Measurements from ENCODE around the gene JAK1.

JAK1 gene

DNA sequence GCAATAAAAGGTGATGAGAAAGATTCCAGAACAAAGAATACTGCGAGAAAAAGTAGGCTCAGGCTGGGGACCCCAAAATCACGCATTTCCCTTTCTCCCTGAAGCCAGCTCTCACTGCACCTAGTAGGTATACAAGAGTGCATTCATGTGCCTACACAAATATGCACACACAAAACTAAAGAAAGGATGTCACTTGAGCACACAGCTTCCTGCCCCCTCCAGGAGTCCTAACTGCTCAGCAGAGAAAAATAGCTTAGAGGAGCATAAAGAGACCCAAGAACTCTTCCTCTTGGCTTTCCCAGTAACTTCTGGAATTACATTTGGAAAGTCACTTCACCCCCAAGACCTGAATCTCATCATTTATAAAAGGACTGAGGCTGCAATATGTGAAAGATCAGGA is 38.0 kb downstream of the JAK1 start:
- no peak overlapping the region for H3K18ac ChIP-seq (ENCODE audit: low read depth in 1 of 2, low read length in 2 of 2)
- peaks cover 1% of the 10 kb centered on the region for H3K4me1 ChIP-seq (ENCODE audit: control insufficient read depth, insufficient read depth, low read depth, low read length)
- no peak overlapping the region for H2AFZ ChIP-seq (ENCODE audit: low read depth, low read length)
- H3K4me2 ChIP-seq (ENCODE audit: low read length, poor library complexity, severe bottlenecking) = no peak overlapping the region
- H2AK5ac ChIP-seq (ENCODE audit: low read length, severe bottlenecking) = no peak overlapping the region
- H2BK5ac ChIP-seq (ENCODE audit: low read depth, low read length, poor library complexity, severe bottlenecking) = no peak overlapping the region
- H3K9me3 ChIP-seq (ENCODE audit: control insufficient read depth, low read length) = no peaks in the 10 kb centered on the region
- no peak overlapping the region for H3K14ac ChIP-seq (ENCODE audit: low read length in 2 of 2)
- H4K91ac ChIP-seq (ENCODE audit: low read length) = no peak overlapping the region
- H3K79me1 ChIP-seq (replicated peaks; ENCODE audit: low read length, poor library complexity, severe bottlenecking) = peaks cover 30% of the 10 kb centered on the region
- WGBS = 97% methylated on average over 2 of the region's 2 CpGs
- peaks cover 0 to 11% of the 10 kb centered on the region in 2 experiments for H3K36me3 ChIP-seq (ENCODE audit: control insufficient read depth in 1 of 2, insufficient read depth in 2 of 2, low read depth in 1 of 2, low read length in 2 of 2)
- no peak overlapping the region for H4K8ac ChIP-seq (ENCODE audit: low read length)
- no peak overlapping the region for H3K27ac ChIP-seq (ENCODE audit: low read length, poor library complexity, severe bottlenecking)
- H3K9ac ChIP-seq (ENCODE audit: low read length) = peak overlapping the region; percentile 17
- no peak overlapping the region for H3K23ac ChIP-seq (ENCODE audit: low read length in 2 of 2)
- DNase-seq = no peak
- H3K27me3 ChIP-seq (ENCODE audit: control insufficient read depth in 1 of 2, insufficient read depth in 1 of 2, low read length in 2 of 2) = no peaks in the 10 kb centered on the region
- no peak overlapping the region for H3K4ac ChIP-seq (ENCODE audit: low read depth in 1 of 2, low read length in 2 of 2)
- no peak overlapping the region for H3K4me3 ChIP-seq (ENCODE audit: insufficient read depth in 1 of 2, low read depth in 1 of 2, low read length in 2 of 2)
- H2BK15ac ChIP-seq (ENCODE audit: low read depth, poor library complexity, severe bottlenecking) = no peak overlapping the region
- H2BK120ac ChIP-seq (ENCODE audit: low read depth, low read length) = no peak overlapping the region
- H2BK12ac ChIP-seq (ENCODE audit: low read length in 2 of 2) = no peak overlapping the region

DNA sequence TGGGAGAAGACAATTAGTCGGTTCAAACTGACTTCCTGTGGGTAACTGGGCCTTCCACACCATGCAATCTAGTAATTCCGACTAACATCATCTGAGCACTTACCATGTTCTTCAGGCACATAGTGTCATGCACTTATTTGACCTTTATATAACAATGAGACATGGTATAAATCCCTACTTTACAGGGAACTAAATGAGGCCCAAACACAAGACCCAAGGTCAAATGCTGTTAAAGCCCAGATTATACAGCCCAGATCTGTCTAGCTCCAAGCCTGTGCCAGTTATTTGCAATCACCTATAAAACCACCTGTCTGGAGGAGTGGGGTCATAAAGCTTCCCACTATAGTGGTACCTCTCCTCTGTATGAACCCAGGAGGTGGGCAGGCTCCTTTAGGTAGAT is 40.8 kb downstream of the JAK1 start:
- no peaks in the 10 kb centered on the region for H3K27me3 ChIP-seq (ENCODE audit: control insufficient read depth in 1 of 2, insufficient read depth in 1 of 2, low read length in 2 of 2)
- no peak overlapping the region for H3K9ac ChIP-seq (ENCODE audit: low read length)
- no peak overlapping the region for H2BK5ac ChIP-seq (ENCODE audit: low read depth, low read length, poor library complexity, severe bottlenecking)
- no peak overlapping the region for H2AK5ac ChIP-seq (ENCODE audit: low read length, severe bottlenecking)
- H2BK120ac ChIP-seq (ENCODE audit: low read depth, low read length) = no peak overlapping the region
- H2AFZ ChIP-seq (ENCODE audit: low read depth, low read length) = no peak overlapping the region
- no peak overlapping the region for H3K14ac ChIP-seq (ENCODE audit: low read length in 2 of 2)
- H2BK12ac ChIP-seq (ENCODE audit: low read length in 2 of 2) = no peak overlapping the region
- 91% methylated on average over 2 of the region's 2 CpGs for WGBS
- H4K8ac ChIP-seq (ENCODE audit: low read length) = no peak overlapping the region
- no peak overlapping the region for H3K4ac ChIP-seq (ENCODE audit: low read depth in 1 of 2, low read length in 2 of 2)
- no peak overlapping the region for H3K27ac ChIP-seq (ENCODE audit: low read length, poor library complexity, severe bottlenecking)
- no peak overlapping the region for H3K23ac ChIP-seq (ENCODE audit: low read length in 2 of 2)
- H3K4me3 ChIP-seq (ENCODE audit: insufficient read depth in 1 of 2, low read depth in 1 of 2, low read length in 2 of 2) = no peak overlapping the region
- H3K4me1 ChIP-seq (ENCODE audit: control insufficient read depth, insufficient read depth, low read depth, low read length) = no peaks in the 10 kb centered on the region
- H4K91ac ChIP-seq (ENCODE audit: low read length) = no peak overlapping the region
- H3K4me2 ChIP-seq (ENCODE audit: low read length, poor library complexity, severe bottlenecking) = no peak overlapping the region
- no peak overlapping the region for H3K18ac ChIP-seq (ENCODE audit: low read depth in 1 of 2, low read length in 2 of 2)
- DNase-seq = no peak
- H3K79me1 ChIP-seq (replicated peaks; ENCODE audit: low read length, poor library complexity, severe bottlenecking) = peaks cover 28% of the 10 kb centered on the region
- H2BK15ac ChIP-seq (ENCODE audit: low read depth, poor library complexity, severe bottlenecking) = no peak overlapping the region
- H3K9me3 ChIP-seq (ENCODE audit: control insufficient read depth, low read length) = no peaks in the 10 kb centered on the region
- peaks cover 0 to 11% of the 10 kb centered on the region in 2 experiments for H3K36me3 ChIP-seq (ENCODE audit: control insufficient read depth in 1 of 2, insufficient read depth in 2 of 2, low read depth in 1 of 2, low read length in 2 of 2)

DNA sequence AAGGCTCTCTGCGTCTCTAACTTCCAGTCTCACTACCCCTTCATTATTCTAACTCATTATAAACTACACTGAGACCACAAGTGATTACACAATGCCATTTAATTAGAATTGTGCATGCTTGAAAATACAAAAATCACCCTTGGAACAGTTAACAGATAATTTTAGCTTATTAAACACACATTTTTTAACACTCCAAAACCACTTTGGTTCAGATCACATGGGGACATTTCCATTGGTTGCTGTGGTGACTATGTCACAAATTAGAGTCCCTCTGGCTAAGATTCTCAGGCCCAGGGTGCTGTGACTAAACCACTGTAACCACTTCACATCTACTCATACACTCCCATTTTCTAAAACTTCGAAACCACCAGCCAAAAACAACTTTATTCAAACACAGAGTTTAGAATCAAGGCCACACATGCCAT is 43.0 kb downstream of the JAK1 start:
- no peak overlapping the region for H3K4ac ChIP-seq (ENCODE audit: low read depth in 1 of 2, low read length in 2 of 2)
- no peak for DNase-seq
- no peak overlapping the region for H3K27ac ChIP-seq (ENCODE audit: low read length, poor library complexity, severe bottlenecking)
- peaks cover 0 to 11% of the 10 kb centered on the region in 2 experiments for H3K36me3 ChIP-seq (ENCODE audit: control insufficient read depth in 1 of 2, insufficient read depth in 2 of 2, low read depth in 1 of 2, low read length in 2 of 2)
- H2BK15ac ChIP-seq (ENCODE audit: low read depth, poor library complexity, severe bottlenecking) = no peak overlapping the region
- no peaks in the 10 kb centered on the region for H3K27me3 ChIP-seq (ENCODE audit: control insufficient read depth in 1 of 2, insufficient read depth in 1 of 2, low read length in 2 of 2)
- no peak overlapping the region for H2BK5ac ChIP-seq (ENCODE audit: low read depth, low read length, poor library complexity, severe bottlenecking)
- no peak overlapping the region for H3K18ac ChIP-seq (ENCODE audit: low read depth in 1 of 2, low read length in 2 of 2)
- no peak overlapping the region for H3K4me3 ChIP-seq (ENCODE audit: insufficient read depth in 1 of 2, low read depth in 1 of 2, low read length in 2 of 2)
- H3K4me2 ChIP-seq (ENCODE audit: low read length, poor library complexity, severe bottlenecking) = no peak overlapping the region
- H3K23ac ChIP-seq (ENCODE audit: low read length in 2 of 2) = no peak overlapping the region
- no peaks in the 10 kb centered on the region for H3K4me1 ChIP-seq (ENCODE audit: control insufficient read depth, insufficient read depth, low read depth, low read length)
- WGBS = 46% methylated on average over 2 of the region's 2 CpGs
- H2BK120ac ChIP-seq (ENCODE audit: low read depth, low read length) = no peak overlapping the region
- no peaks in the 10 kb centered on the region for H3K9me3 ChIP-seq (ENCODE audit: control insufficient read depth, low read length)
- H2AK5ac ChIP-seq (ENCODE audit: low read length, severe bottlenecking) = no peak overlapping the region
- no peak overlapping the region for H4K8ac ChIP-seq (ENCODE audit: low read length)
- H3K79me1 ChIP-seq (replicated peaks; ENCODE audit: low read length, poor library complexity, severe bottlenecking) = peaks cover 36% of the 10 kb centered on the region
- H4K91ac ChIP-seq (ENCODE audit: low read length) = no peak overlapping the region
- peak overlapping the region; percentile 7 for H3K9ac ChIP-seq (ENCODE audit: low read length)
- H3K14ac ChIP-seq (ENCODE audit: low read length in 2 of 2) = no peak overlapping the region
- H2AFZ ChIP-seq (ENCODE audit: low read depth, low read length) = no peak overlapping the region
- H2BK12ac ChIP-seq (ENCODE audit: low read length in 2 of 2) = no peak overlapping the region

DNA sequence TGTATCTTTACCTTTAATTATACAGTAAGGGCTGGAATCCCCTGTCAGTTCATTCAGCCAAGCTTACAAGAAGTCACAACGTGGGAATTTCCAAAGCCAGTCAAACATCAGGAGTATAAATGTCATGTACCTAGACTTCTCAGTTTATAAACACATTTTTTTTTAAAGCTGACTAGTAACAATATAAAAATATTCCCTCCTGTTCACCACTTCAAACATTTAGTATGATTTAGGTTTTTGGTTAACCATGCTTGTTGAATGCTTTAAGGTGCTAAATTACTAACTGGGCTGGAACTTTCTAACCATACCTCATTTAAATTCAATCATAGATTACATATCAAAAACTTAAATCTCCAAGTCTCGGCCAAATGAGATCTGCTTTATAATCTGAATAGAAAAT is 44.0 kb downstream of the JAK1 start:
- Histone ChIP-seq H4K91ac (ENCODE audit: low read length) (no peak overlapping the region), H3K23ac (ENCODE audit: low read length in 2 of 2) (no peak overlapping the region), H2BK120ac (ENCODE audit: low read depth, low read length) (no peak overlapping the region), H3K14ac (ENCODE audit: low read length in 2 of 2) (no peak overlapping the region), H3K36me3 (ENCODE audit: control insufficient read depth in 1 of 2, insufficient read depth in 2 of 2, low read depth in 1 of 2, low read length in 2 of 2) (peaks cover 0 to 11% of the 10 kb centered on the region in 2 experiments), H3K27ac (ENCODE audit: low read length, poor library complexity, severe bottlenecking) (no peak overlapping the region), H2BK15ac (ENCODE audit: low read depth, poor library complexity, severe bottlenecking) (no peak overlapping the region), H3K18ac (ENCODE audit: low read depth in 1 of 2, low read length in 2 of 2) (no peak overlapping the region), H2AFZ (ENCODE audit: low read depth, low read length) (no peak overlapping the region), H2BK12ac (ENCODE audit: low read length in 2 of 2) (no peak overlapping the region), H2AK5ac (ENCODE audit: low read length, severe bottlenecking) (no peak overlapping the region), H3K9me3 (ENCODE audit: control insufficient read depth, low read length) (no peaks in the 10 kb centered on the region), H3K4me2 (ENCODE audit: low read length, poor library complexity, severe bottlenecking) (no peak overlapping the region), H3K4me1 (ENCODE audit: control insufficient read depth, insufficient read depth, low read depth, low read length) (no peaks in the 10 kb centered on the region), H3K27me3 (ENCODE audit: control insufficient read depth in 1 of 2, insufficient read depth in 1 of 2, low read length in 2 of 2) (no peaks in the 10 kb centered on the region), H3K4me3 (ENCODE audit: insufficient read depth in 1 of 2, low read depth in 1 of 2, low read length in 2 of 2) (no peak overlapping the region), H3K4ac (ENCODE audit: low read depth in 1 of 2, low read length in 2 of 2) (no peak overlapping the region), H4K8ac (ENCODE audit: low read length) (no peak overlapping the region), H3K9ac (ENCODE audit: low read length) (no peak overlapping the region), H2BK5ac (ENCODE audit: low read depth, low read length, poor library complexity, severe bottlenecking) (no peak overlapping the region), H3K79me1 (replicated peaks; ENCODE audit: low read length, poor library complexity, severe bottlenecking) (peaks cover 34% of the 10 kb centered on the region)
- WGBS = no CpG with 5 or more reads among the region's 2 CpGs
- DNase-seq = peak; percentile 22

Measured in mesenchymal stem cell (in vitro differentiated cells and primary cell).